GM12878 (cell line): ENCODE measurements around the gene ABCB7. TPM values are rescaled to one million over a fixed set of nuclear protein-coding genes. Genes with fewer than 3 reads are reported as not detected.

Source experiments
- ATAC-seq: fragments of 200-7000 bp; cut with Tn5 transposase; 3 replicates; pipeline ENCODE4 v1.9.1; 2020; ENCODE audit warnings: mild to moderate bottlenecking, moderate library complexity
- BruUV-seq: library from RNA; stranded (reverse); fragments of 400-500 nt; replicated peaks from 2 replicates; lab custom pipeline; 2021; lab: Mats Ljungman, UMichigan
- CTCF ChIA-PET: fragments of 300-600 bp; sonication (Branson Sonifier 250); formaldehyde crosslinking; extraction: SDS; loops from one replicate; lab custom pipeline; 2021; ENCODE audit warnings: inconsistent platforms; lab: Yijun Ruan, JAX
- POLR2A ChIA-PET: fragments of 350-600 bp; formaldehyde crosslinking; extraction: SDS; loops from one replicate; lab custom pipeline; 2021; ENCODE audit warnings: inconsistent platforms; lab: Charles Lee
- RAD21 ChIA-PET: fragments of 300-600 bp; sonication (Branson Sonifier 250); formaldehyde crosslinking; loops from one replicate; lab custom pipeline; 2023; ENCODE audit warnings: antibody characterized with exemption; ENCODE audit not compliant: unreplicated experiment; lab: Charles Lee
- SMC1A ChIA-PET: fragments of 300-600 bp; sonication (Branson Sonifier 250); formaldehyde crosslinking; loops from one replicate; lab custom pipeline; 2023; ENCODE audit not compliant: unreplicated experiment, uncharacterized antibody; lab: Charles Lee
- DNase-seq: peaks from one replicate; pipeline ENCODE4 v3.0.0-alpha.2; 2011; ENCODE audit warnings: low read depth, low spot score
- FAIRE-seq: peaks from 3 replicates; lab custom pipeline; 2011; peaks lifted over from hg19 to GRCh38; lab: Jason Lieb, UNC
- H2AFZ ChIP-seq: 2 replicates; pipeline ENCODE4 v1.6.0; 2011; ENCODE audit warnings: low read depth, low read length, control low read depth; ENCODE audit not compliant: control insufficient read depth
- H3K27ac ChIP-seq: 2 replicates; pipeline ENCODE4 v1.5.1; 2011; ENCODE audit warnings: control low read depth; ENCODE audit not compliant: control insufficient read depth, insufficient read depth
- H3K27me3 ChIP-seq, 2 experiments: replicated peaks in 1 of 2; 2 replicates each; pipeline versions ENCODE4 v1.6.0 to v1.6.1; 2011; ENCODE audit warnings: low read length in 1 of 2; ENCODE audit not compliant: control insufficient read depth in 2 of 2, insufficient read depth in 2 of 2
- H3K36me3 ChIP-seq, 2 experiments: 2 replicates each; pipeline ENCODE4 v1.5.1; 2011; ENCODE audit warnings: low read length in 1 of 2; ENCODE audit not compliant: control insufficient read depth in 2 of 2, insufficient read depth in 2 of 2
- H3K4me1 ChIP-seq: 2 replicates; pipeline ENCODE4 v1.6.1; 2011; ENCODE audit warnings: mild to moderate bottlenecking, low read length, moderate library complexity, mixed read lengths; ENCODE audit not compliant: control insufficient read depth, insufficient read depth
- H3K4me2 ChIP-seq: 2 replicates; pipeline ENCODE4 v1.6.0; 2011; ENCODE audit warnings: control low read depth; ENCODE audit not compliant: control insufficient read depth, insufficient read depth
- H3K4me3 ChIP-seq: fragments of 200-600 bp; sonication (generic); 2 replicates; pipeline ENCODE4 v1.5.1; 2016
- H3K79me2 ChIP-seq: 2 replicates; pipeline ENCODE4 v1.6.0; 2011; ENCODE audit warnings: low read length; ENCODE audit not compliant: control insufficient read depth, insufficient read depth
- H3K9ac ChIP-seq: 2 replicates; pipeline ENCODE4 v1.8.0; 2011; ENCODE audit warnings: low read length, control low read depth, mixed read lengths; ENCODE audit not compliant: control insufficient read depth, insufficient read depth
- H3K9me3 ChIP-seq: replicated peaks from 3 replicates; pipeline ENCODE4 v1.5.1; 2011; ENCODE audit warnings: mild to moderate bottlenecking, low read length; ENCODE audit not compliant: control insufficient read depth, insufficient read depth
- H4K20me1 ChIP-seq: 2 replicates; pipeline ENCODE4 v1.6.0; 2011; ENCODE audit not compliant: control insufficient read depth, insufficient read depth
- BACH1 ChIP-seq: fragments of 450-650 bp; IDR thresholded peaks from 2 replicates; pipeline ENCODE4 v1.6.1; 2017; ENCODE audit warnings: mild to moderate bottlenecking, borderline replicate concordance
- BCL11A ChIP-seq: IDR thresholded peaks from 2 replicates; pipeline ENCODE4 v1.6.1; 2011; ENCODE audit warnings: low read depth, low read length
- CBFB ChIP-seq: IDR thresholded peaks from 2 replicates; pipeline ENCODE4 v1.6.1; 2016; ENCODE audit warnings: antibody characterized with exemption, low read depth
- CEBPB ChIP-seq, 2 experiments: fragments of 150-350 bp in 1 of 2; IDR thresholded peaks; 2 replicates each; pipeline ENCODE4 v1.6.1; 2012 to 2014; ENCODE audit warnings: low read depth in 2 of 2, low read length in 2 of 2, borderline replicate concordance in 1 of 2, inconsistent platforms in 1 of 2
- CHD4 ChIP-seq: fragments of 200-600 bp; sonication (generic); IDR thresholded peaks from 2 replicates; pipeline ENCODE4 v1.6.1; 2016; ENCODE audit warnings: mild to moderate bottlenecking
- HSF1 ChIP-seq: fragments of 150-350 bp; IDR thresholded peaks from 2 replicates; pipeline ENCODE4 v1.6.1; 2014; ENCODE audit warnings: mild to moderate bottlenecking, low read depth, low read length
- SIX5 ChIP-seq: IDR thresholded peaks from 2 replicates; pipeline ENCODE4 v1.6.1; 2011; ENCODE audit warnings: mild to moderate bottlenecking, low read depth, low read length, moderate library complexity; ENCODE audit not compliant: severe bottlenecking
- SMARCA5 ChIP-seq: fragments of 450-650 bp; IDR thresholded peaks from 2 replicates; pipeline ENCODE4 v1.6.1; 2017; ENCODE audit warnings: mild to moderate bottlenecking
- ZNF592 ChIP-seq: fragments of 450-650 bp; IDR thresholded peaks from 2 replicates; pipeline ENCODE4 v1.6.1; 2017; ENCODE audit warnings: mild to moderate bottlenecking, moderate library complexity
- ZNF687 ChIP-seq: fragments of 450-650 bp; IDR thresholded peaks from 2 replicates; pipeline ENCODE4 v1.6.1; 2017; ENCODE audit warnings: mild to moderate bottlenecking, moderate library complexity
- WGBS: methylation state at CpG from one replicate; pipeline ENCODE4 v1.1.6; 2016; ENCODE audit warnings: low lambda C conversion rate; ENCODE audit not compliant: insufficient replicate concordance, insufficient coverage; ENCODE audit errors: missing lambda C conversion rate; 5-methylcytosine and 5-hydroxymethylcytosine counted together
- in situ Hi-C: fragments of 300-500 bp; cut with MboI; formaldehyde crosslinking; loops from 9 replicates; pipeline ENCODE4 v1.14.3; 2018; ENCODE audit warnings: mixed read lengths
- intact Hi-C: fragments of 100-400 bp; cut with micrococcal nuclease; formaldehyde crosslinking; loops from one replicate; pipeline ENCODE4 v1.14.2; 2022; ENCODE audit not compliant: unreplicated experiment
- polyA plus RNA-seq, 11 experiments: library from polyadenylated mRNA; depleted of rRNA in 4 of 11; unstranded in 6 of 11; stranded (reverse) in 5 of 11; fragments of >200 nt; fragmentation: Nextera tagmentation in 4 of 11; fragmentation: Illumina TruSeq in 1 of 11; extraction: Ambion mirVana in 4 of 11; extraction: Trizol in 1 of 11; gene quantifications; 1 replicate in 1 of 11; 2 replicates in 10 of 11; pipeline versions ENCODE4 v1.2.1 to v1.2.3, GENCODE V29; 2011 to 2016; ENCODE audit warnings: inconsistent platforms in 2 of 11, missing spikeins in 2 of 11, low read depth in 1 of 11
- total RNA-seq, 4 experiments: library from RNA; depleted of rRNA in 3 of 4; stranded (reverse); fragments of >200 nt in 3 of 4; fragmentation: Illumina TruSeq in 1 of 4; extraction: Trizol in 1 of 4; gene quantifications; 2 replicates each; pipeline versions ENCODE4 v1.2.1 to v1.2.3, GENCODE V29; 2013 to 2021
- TF ChIP-seq, protein P1 (sequence below), 3 experiments: IDR thresholded peaks in 2 of 3; conservative IDR thresholded peaks in 1 of 3; 2 replicates each; pipeline ENCODE4 v1.5.1; 2011; ENCODE audit warnings: low read depth in 3 of 3, low read length in 3 of 3, mild to moderate bottlenecking in 3 of 3, control low read depth in 2 of 3, moderate library complexity in 2 of 3, inconsistent platforms in 1 of 3, mixed read lengths in 1 of 3; ENCODE audit not compliant: control insufficient read depth in 2 of 3, insufficient read depth in 1 of 3; ENCODE audit errors: extremely low read depth in 1 of 3

The ABCB7 gene
- total and polyA plus RNA-seq, 10 of the 15 experiments (the other 5 are each of a cell fraction or from before 2014, with no cell fraction given) = 16.8 to 62.7 (median 30.6) TPM

DNA sequence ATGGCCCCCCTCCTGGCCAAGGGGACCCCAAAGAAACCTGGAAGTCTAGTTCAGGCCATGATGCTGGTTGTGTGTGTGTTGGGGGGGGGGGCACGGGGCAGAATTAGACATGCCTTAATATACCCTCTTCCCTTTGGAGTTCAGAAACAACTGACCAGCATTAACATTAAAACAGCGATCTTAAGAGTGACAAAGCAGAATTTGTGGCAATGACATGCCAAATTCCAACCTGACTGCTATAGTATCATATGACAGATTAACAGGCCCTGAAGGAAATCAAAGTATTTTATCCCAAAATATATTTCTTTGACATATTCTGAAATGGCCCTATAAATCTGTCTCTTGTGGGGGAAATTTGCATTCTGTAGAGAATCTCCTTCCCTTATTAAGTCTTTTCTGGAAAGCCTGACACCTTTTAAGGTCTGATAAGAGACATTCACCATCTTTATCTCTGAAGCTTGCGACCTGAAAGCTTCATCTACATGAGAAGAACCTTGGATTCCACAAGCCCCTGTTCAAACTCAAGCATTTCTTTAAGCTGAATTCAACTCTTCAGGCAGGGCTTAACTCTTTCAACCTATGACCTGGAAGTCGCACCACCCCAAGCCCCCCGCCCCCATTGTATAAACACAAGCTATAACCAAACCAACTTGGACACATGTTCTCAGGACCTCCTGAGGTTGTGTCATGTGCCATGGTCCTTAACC lies 40.2 kb downstream of the ABCB7 start:
- H3K27ac ChIP-seq = no peak overlapping the region
- H3K9me3 ChIP-seq = no peaks in the 10 kb centered on the region
- H3K9ac ChIP-seq = no peak overlapping the region
- H4K20me1 ChIP-seq = no peaks in the 10 kb centered on the region
- FAIRE-seq (no peak), DNase-seq (no peak), ATAC-seq (no peak)
- no TSS peak for BruUV-seq
- no peak overlapping the region for H3K4me2 ChIP-seq
- intact Hi-C loops = no loop called here
- no peaks in the 10 kb centered on the region for H3K4me1 ChIP-seq
- no peaks in the 10 kb centered on the region for H3K79me2 ChIP-seq
- H3K27me3 ChIP-seq = no peaks in the 10 kb centered on the region
- CTCF ChIA-PET = interaction anchor here (0.9 kb wide), 1 partner anchor 10 kb away, joined by 4 read pairs; no protein-coding TSS in a partner anchor
- H3K4me3 ChIP-seq = no peak overlapping the region
- in situ Hi-C loops = no loop called here
- POLR2A ChIA-PET = no interaction called here
- RAD21 ChIA-PET = no interaction called here
- no peak overlapping the region for H2AFZ ChIP-seq
- no peaks in the 10 kb centered on the region for H3K36me3 ChIP-seq
- SMC1A ChIA-PET = interaction anchor here (0.6 kb wide), 1 partner anchor 165 kb away, joined by 3 read pairs; no protein-coding TSS in a partner anchor
- WGBS = 58% methylated on average over 5 of the region's 5 CpGs
- TF ChIP-seq ZNF592 (no peak), ZNF687 (no peak), BACH1 (no peak), HSF1 (no peak), SMARCA5 (no peak), SIX5 (no peak), BCL11A (no peak), CBFB (no peak), CHD4 (no peak), CEBPB (IDR thresholded peaks at IDR 0.05; ENCODE audit: borderline replicate concordance in 1 of 2, low read depth in 2 of 2, low read length in 2 of 2) (no peak)
- TF ChIP-seq, protein P1, sequence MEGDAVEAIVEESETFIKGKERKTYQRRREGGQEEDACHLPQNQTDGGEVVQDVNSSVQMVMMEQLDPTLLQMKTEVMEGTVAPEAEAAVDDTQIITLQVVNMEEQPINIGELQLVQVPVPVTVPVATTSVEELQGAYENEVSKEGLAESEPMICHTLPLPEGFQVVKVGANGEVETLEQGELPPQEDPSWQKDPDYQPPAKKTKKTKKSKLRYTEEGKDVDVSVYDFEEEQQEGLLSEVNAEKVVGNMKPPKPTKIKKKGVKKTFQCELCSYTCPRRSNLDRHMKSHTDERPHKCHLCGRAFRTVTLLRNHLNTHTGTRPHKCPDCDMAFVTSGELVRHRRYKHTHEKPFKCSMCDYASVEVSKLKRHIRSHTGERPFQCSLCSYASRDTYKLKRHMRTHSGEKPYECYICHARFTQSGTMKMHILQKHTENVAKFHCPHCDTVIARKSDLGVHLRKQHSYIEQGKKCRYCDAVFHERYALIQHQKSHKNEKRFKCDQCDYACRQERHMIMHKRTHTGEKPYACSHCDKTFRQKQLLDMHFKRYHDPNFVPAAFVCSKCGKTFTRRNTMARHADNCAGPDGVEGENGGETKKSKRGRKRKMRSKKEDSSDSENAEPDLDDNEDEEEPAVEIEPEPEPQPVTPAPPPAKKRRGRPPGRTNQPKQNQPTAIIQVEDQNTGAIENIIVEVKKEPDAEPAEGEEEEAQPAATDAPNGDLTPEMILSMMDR (IDR thresholded peaks at IDR 0.05 in 2 of 3, conservative IDR thresholded peaks at IDR 0.05 in 1 of 3; ENCODE audit: control insufficient read depth in 2 of 3, extremely low read depth in 1 of 3, insufficient read depth in 1 of 3, low read depth in 3 of 3, low read length in 3 of 3) = no peak
